GM12891 (cell line): Measurements from ENCODE around the gene AGFG2.

Source experiments
- PAX5 ChIP-seq: IDR thresholded peaks from 2 replicates; pipeline ENCODE4 v1.6.1; 2011; ENCODE audit warnings: low read length, moderate library complexity, mild to moderate bottlenecking; ENCODE audit not compliant: insufficient read depth, severe bottlenecking
- POLR2A ChIP-seq: IDR thresholded peaks from 2 replicates; pipeline ENCODE4 v1.6.1; 2011; ENCODE audit warnings: low read depth, low read length, control low read depth
- POLR2AphosphoS5 ChIP-seq: IDR thresholded peaks from 2 replicates; pipeline ENCODE4 v1.6.1; 2011; ENCODE audit warnings: low read depth, low read length, control low read depth
- POU2F2 ChIP-seq: IDR thresholded peaks from 2 replicates; pipeline ENCODE4 v1.6.1; 2011; ENCODE audit warnings: low read depth, mild to moderate bottlenecking, control low read depth, low read length, moderate library complexity
- SPI1 ChIP-seq: IDR thresholded peaks from 2 replicates; pipeline ENCODE4 v1.6.1; 2011; ENCODE audit warnings: low read depth, low read length, control low read depth
- TAF1 ChIP-seq: IDR thresholded peaks from 2 replicates; pipeline ENCODE4 v1.6.1; 2011; ENCODE audit warnings: low read depth, low read length, control low read depth

DNA sequence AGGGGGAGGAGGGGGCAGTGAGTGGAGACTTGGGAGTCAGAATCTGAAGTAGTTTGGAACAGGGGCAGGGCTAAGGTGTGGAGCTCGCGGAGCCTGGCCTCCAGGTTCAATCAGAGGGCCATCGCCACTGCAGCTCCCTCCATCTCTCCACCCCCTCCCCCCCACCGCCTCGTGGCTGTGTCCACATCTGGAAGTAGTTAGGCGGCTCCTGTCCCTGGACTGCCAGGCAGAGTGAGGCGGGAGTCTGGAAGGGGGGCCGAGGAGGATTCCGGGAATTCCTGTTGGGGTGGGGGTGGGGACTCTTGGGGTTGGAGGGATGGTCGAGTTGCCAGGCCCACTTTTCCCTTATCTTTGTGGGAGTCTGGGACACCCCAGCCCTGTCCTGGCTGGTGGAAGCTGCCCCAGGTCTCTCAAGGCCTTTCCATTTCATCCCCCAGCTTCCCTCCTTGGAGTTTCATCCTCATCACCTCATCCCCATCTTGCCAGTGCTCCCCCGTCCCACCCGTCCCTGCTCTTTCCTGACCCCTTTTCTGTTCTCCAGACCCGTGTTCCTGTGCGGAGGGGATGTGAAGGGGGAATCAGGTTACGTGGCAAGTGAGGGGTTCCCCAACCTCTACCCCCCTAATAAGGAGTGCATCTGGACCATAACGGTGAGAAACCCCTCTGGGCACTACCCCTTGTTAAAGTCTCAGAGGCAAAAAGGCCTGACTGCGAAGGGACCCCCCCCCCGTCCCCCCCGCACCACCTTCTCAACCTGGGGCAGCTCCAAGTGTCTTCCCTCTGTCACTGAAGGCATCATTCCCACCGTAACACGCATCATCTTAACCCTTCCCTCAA, 64.1 kb downstream of the AGFG2 start:
- TF ChIP-seq TAF1 (no peak), POLR2A (no peak), POLR2AphosphoS5 (no peak), SPI1 (no peak), PAX5 (no peak), POU2F2 (no peak)
